Testis (tissue), 3 donors: ENCODE data around the gene CARD18. TPM values are rescaled to one million over a fixed set of nuclear protein-coding genes. Genes with fewer than 3 reads are reported as not detected.

Experiments
- DNase-seq: peaks from one replicate; pipeline ENCODE4 v3.0.0-alpha.2; 2019
- H3K27ac ChIP-seq, 2 donors: fragments of 200-600 bp; sonication (generic); one replicate each; pipeline ENCODE4 v1.5.1; 2019
- H3K27me3 ChIP-seq: fragments of 200-600 bp; sonication (generic); one replicate; pipeline ENCODE4 v1.5.1; 2019
- H3K36me3 ChIP-seq: fragments of 200-600 bp; sonication (generic); one replicate; pipeline ENCODE4 v1.5.1; 2017; ENCODE audit warnings: low read depth; ENCODE audit errors: missing control alignments
- H3K4me1 ChIP-seq: fragments of 200-600 bp; sonication (generic); one replicate; pipeline ENCODE4 v1.5.1; 2019
- H3K4me3 ChIP-seq, 2 donors: fragments of 200-600 bp; sonication (generic); one replicate each; pipeline ENCODE4 v1.5.1; 2017 to 2019
- H3K9me3 ChIP-seq: fragments of 200-600 bp; sonication (generic); one replicate; pipeline ENCODE4 v1.5.1; 2017
- POLR2A ChIP-seq: fragments of 450-650 bp; IDR thresholded peaks from one replicate; pipeline ENCODE4 v1.6.1; 2017; ENCODE audit warnings: antibody characterized with exemption, mild to moderate bottlenecking, moderate library complexity
- WGBS, 2 donors: methylation state at CpG; one replicate each; pipeline ENCODE4 v1.1.5; 2018; 5-methylcytosine and 5-hydroxymethylcytosine counted together
- intact Hi-C: fragments of 100-400 bp; cut with DNase I; formaldehyde crosslinking; loops from one replicate; pipeline ENCODE4 v1.15.1; 2023; ENCODE audit warnings: low total_unique reads
- polyA plus RNA-seq: library from polyadenylated mRNA; stranded (reverse); fragments of 350-450 nt; fragmentation: Illumina TruSeq; extraction: RNeasy Lipid Tissue Mini Kit (QIAGEN cat#74804); gene quantifications from one replicate; pipeline ENCODE4 v1.2.3, GENCODE V29; 2014; ENCODE audit warnings: low read depth, low replicate concordance; ENCODE audit not compliant: insufficient read depth
- total RNA-seq, 2 donors: library from RNA; depleted of rRNA; stranded (reverse); fragments of >200 nt; gene quantifications; one replicate each; pipeline ENCODE4 v1.2.3, GENCODE V29; 2016
- TF ChIP-seq, protein P1 (sequence below), 3 experiments: fragments of 450-650 bp in 2 of 3; fragments of 200-600 bp in 1 of 3; sonication (generic) in 1 of 3; IDR thresholded peaks; one replicate each; pipeline ENCODE4 v1.5.1; 2016 to 2019; ENCODE audit warnings: antibody characterized with exemption in 3 of 3, mild to moderate bottlenecking in 2 of 3, moderate library complexity in 1 of 3

Gene CARD18
- total and polyA plus RNA-seq, 3 donors from 2014 or later, result 0.81 to 2.3 (median 0.92) TPM

DNA sequence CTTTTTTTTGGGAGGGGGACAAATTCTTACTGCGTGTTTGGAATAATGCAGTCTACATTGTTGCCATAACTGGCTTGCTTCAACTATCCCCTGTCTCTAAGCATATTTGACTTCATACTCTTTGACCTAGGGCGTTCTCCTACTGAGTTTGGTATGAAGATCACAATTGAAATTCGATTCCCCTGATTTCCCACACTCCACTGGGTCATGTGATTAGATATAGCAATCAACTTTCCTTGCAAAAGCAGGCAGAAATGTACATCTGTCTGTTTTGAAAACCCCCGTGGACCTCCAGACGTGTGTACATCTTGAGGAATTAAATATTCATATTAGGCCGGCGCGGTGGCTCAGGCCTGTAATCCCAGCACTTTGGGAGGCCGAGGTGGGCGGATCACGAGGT lies 13.8 kb upstream of the CARD18 start:
- intact Hi-C loops, result no loop called here
- no peak for TF ChIP-seq POLR2A
- TF ChIP-seq, protein P1, sequence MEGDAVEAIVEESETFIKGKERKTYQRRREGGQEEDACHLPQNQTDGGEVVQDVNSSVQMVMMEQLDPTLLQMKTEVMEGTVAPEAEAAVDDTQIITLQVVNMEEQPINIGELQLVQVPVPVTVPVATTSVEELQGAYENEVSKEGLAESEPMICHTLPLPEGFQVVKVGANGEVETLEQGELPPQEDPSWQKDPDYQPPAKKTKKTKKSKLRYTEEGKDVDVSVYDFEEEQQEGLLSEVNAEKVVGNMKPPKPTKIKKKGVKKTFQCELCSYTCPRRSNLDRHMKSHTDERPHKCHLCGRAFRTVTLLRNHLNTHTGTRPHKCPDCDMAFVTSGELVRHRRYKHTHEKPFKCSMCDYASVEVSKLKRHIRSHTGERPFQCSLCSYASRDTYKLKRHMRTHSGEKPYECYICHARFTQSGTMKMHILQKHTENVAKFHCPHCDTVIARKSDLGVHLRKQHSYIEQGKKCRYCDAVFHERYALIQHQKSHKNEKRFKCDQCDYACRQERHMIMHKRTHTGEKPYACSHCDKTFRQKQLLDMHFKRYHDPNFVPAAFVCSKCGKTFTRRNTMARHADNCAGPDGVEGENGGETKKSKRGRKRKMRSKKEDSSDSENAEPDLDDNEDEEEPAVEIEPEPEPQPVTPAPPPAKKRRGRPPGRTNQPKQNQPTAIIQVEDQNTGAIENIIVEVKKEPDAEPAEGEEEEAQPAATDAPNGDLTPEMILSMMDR (IDR thresholded peaks at IDR 0.05), result no peak
- 63 to 80% methylated on average over 11 of the region's 11 CpGs for WGBS, 2 donors
- H3K9me3 ChIP-seq, result no peaks in the 10 kb centered on the region
- no peak for DNase-seq
- no peaks in the 10 kb centered on the region for H3K4me1 ChIP-seq
- H3K27ac ChIP-seq, result no peak overlapping the region
- no peak overlapping the region for H3K4me3 ChIP-seq
- no peaks in the 10 kb centered on the region for H3K36me3 ChIP-seq
- H3K27me3 ChIP-seq, result no peaks in the 10 kb centered on the region

DNA sequence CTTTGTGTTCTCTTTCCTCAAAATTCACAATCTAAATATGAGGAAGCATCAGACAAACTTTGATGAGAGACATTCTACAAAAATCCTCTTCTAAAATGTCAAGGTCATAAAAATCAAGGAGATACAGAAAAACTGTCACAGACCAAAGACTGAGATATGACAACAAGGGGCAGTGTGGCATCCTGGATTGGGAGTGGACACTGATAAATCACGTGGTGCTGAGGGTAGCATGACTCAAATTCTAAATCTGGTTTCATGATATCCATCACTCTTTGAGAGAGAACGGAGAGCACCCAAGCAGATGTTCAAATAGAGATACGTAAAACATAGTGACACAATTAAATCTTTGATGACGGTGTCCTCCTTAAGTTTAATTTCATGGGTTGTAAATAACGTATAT lies 13.0 kb upstream of the CARD18 start:
- DNase-seq, result no peak
- no peaks in the 10 kb centered on the region for H3K36me3 ChIP-seq
- TF ChIP-seq, protein P1 (IDR thresholded peaks at IDR 0.05), result no peak
- no peak for TF ChIP-seq POLR2A
- no peaks in the 10 kb centered on the region for H3K27me3 ChIP-seq
- H3K4me3 ChIP-seq, result no peak overlapping the region
- H3K4me1 ChIP-seq, result no peaks in the 10 kb centered on the region
- H3K27ac ChIP-seq, result no peak overlapping the region
- H3K9me3 ChIP-seq, result no peaks in the 10 kb centered on the region
- WGBS, 2 donors, result 71 to 75% methylated on average over 5 of the region's 5 CpGs
- intact Hi-C loops, result no loop called here

DNA sequence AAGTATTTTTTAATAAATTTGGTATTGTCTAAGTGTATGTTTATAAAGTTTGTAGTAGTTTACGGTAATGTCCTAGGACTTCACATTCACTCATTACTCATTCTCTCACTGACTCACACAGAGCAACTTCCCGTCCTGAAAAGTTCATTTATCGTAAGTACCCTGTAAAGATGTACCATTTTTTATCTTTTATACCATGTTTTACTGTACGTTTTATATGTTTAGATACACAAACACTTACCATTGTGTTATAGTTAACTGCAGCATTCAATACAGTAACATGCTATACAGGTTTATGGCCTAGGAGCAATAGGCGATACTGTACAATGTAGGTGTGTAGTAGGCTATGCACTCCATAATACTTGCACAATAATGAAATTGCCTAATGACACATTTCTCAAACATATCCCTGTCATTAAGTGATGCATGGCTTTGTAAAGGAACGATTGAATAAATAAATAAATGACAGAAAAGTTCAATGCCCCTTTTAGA lies 12.5 kb upstream of the CARD18 start:
- no peaks in the 10 kb centered on the region for H3K36me3 ChIP-seq
- H3K27ac ChIP-seq, result no peak overlapping the region
- H3K9me3 ChIP-seq, result no peaks in the 10 kb centered on the region
- TF ChIP-seq, protein P1 (IDR thresholded peaks at IDR 0.05), result no peak
- TF ChIP-seq POLR2A, result no peak
- H3K4me3 ChIP-seq, result no peak overlapping the region
- intact Hi-C loops, result no loop called here
- DNase-seq, result no peak
- H3K27me3 ChIP-seq, result no peaks in the 10 kb centered on the region
- WGBS, 2 donors, result 88 to 89% methylated on average over 6 of the region's 6 CpGs
- no peaks in the 10 kb centered on the region for H3K4me1 ChIP-seq

DNA sequence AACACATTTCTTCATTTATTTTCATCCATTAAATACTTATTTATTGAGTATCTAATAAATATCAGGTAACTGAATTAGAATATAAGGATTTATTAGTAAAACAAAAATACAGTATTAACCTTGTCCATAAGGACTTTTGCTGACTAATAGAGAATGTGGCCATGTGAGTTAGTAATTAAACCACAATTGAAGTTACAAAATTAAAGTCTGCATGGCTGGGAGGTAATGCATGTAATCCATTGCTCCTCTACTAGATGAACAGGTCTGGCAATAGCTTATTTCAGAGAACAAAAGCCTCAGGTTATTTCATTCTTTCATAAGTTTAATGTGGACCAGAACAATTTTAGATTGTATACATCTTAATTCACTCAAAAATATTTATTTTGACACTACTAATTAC lies 9.9 kb upstream of the CARD18 start:
- Histone ChIP-seq H3K27me3 (no peaks in the 10 kb centered on the region), H3K27ac (no peak overlapping the region), H3K4me1 (no peaks in the 10 kb centered on the region), H3K36me3 (no peaks in the 10 kb centered on the region), H3K4me3 (no peak overlapping the region), H3K9me3 (no peaks in the 10 kb centered on the region)
- TF ChIP-seq POLR2A, result no peak
- intact Hi-C loops, result no loop called here
- no peak for DNase-seq

DNA sequence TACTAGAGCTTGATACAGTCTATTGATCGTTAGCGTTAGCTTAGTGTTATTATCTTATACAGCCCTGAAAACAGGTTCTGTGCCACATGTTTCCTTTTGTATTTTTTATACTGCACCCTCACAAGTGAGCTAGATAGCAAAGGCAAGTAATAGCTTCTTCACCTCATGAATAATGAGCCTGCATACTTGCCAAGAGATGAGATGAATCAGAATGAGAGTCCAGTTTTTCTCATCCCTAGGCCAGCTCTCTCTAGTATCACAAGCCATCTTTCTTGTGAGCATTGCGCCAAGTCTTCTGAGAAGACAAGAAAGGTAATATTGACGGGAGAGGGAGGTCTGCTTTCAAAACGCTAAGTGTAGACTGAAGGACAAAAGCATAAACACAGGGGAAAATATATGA lies 8.7 kb upstream of the CARD18 start:
- no peaks in the 10 kb centered on the region for H3K36me3 ChIP-seq
- H3K27ac ChIP-seq, result no peak overlapping the region
- H3K4me3 ChIP-seq, result no peak overlapping the region
- no peak for TF ChIP-seq POLR2A
- TF ChIP-seq, protein P1 (IDR thresholded peaks at IDR 0.05), result no peak
- 82 to 90% methylated on average over 5 of the region's 5 CpGs for WGBS, 2 donors
- intact Hi-C loops, result no loop called here
- H3K9me3 ChIP-seq, result no peaks in the 10 kb centered on the region
- H3K4me1 ChIP-seq, result no peaks in the 10 kb centered on the region
- no peaks in the 10 kb centered on the region for H3K27me3 ChIP-seq
- no peak for DNase-seq
